GM21526 (cell line): ENCODE results near the gene GTF2H2C.
A peak's percentile ranks its signal among the peaks of the same experiment; 100 is the strongest.
"Not testable (repeated sequence)": the region's sequence is repeated elsewhere in the genome, so short reads cannot be mapped to it uniquely, and the experiment has no call there.

ENCODE experiments used
- ATAC-seq: cut with Tn5 transposase; IDR thresholded peaks from one replicate; pipeline ENCODE4 v1.9.1; 2021; ENCODE audit warnings: moderate library complexity; ENCODE audit not compliant: unreplicated experiment, low FRiP score

Gene GTF2H2C

GRCh38 chr5:69560587-69561431, 818 bp downstream of the GTF2H2C start:
- not testable (repeated sequence) for ATAC-seq

- ATAC-seq, result not testable (repeated sequence)
Measured at GRCh38 chr5:69566172-69566571, 6.2 kb downstream of the GTF2H2C start.

- not testable (repeated sequence) for ATAC-seq
Measured at GRCh38 chr5:69568072-69568471, 8.1 kb downstream of the GTF2H2C start.

GRCh38 chr5:69583356-69583755, 23.4 kb downstream of the GTF2H2C start:
- ATAC-seq, result not testable (repeated sequence)

- ATAC-seq, result not testable (repeated sequence)
Measured at GRCh38 chr5:69596114-69596840, 36.3 kb downstream of the GTF2H2C start.

GRCh38 chr5:69601947-69602346, 42.0 kb downstream of the GTF2H2C start:
- peak; percentile 92 for ATAC-seq

GRCh38 chr5:69606839-69607238, 46.8 kb downstream of the GTF2H2C start:
- not testable (repeated sequence) for ATAC-seq

- not testable (repeated sequence) for ATAC-seq
Measured at GRCh38 chr5:69607750-69608149, 47.8 kb downstream of the GTF2H2C start.

- ATAC-seq, result not testable (repeated sequence)
Measured at GRCh38 chr5:69608861-69609496, 49.0 kb downstream of the GTF2H2C start.

- ATAC-seq, result not testable (repeated sequence)
Measured at GRCh38 chr5:69614843-69615242, 54.9 kb downstream of the GTF2H2C start.

- ATAC-seq, result not testable (repeated sequence)
Measured at GRCh38 chr5:69631879-69632278, 71.9 kb downstream of the GTF2H2C start.
